Frontal cortex (tissue), 4 donors: Measurements from ENCODE around the gene EEF2K. TPM values are rescaled to one million over a fixed set of nuclear protein-coding genes. Genes with fewer than 3 reads are reported as not detected.
A peak's percentile ranks its signal among the peaks of the same experiment; 100 is the strongest.
"Not testable (repeated sequence)": the region's sequence is repeated elsewhere in the genome, so short reads cannot be mapped to it uniquely, and the experiment has no call there.

Source experiments
- DNase-seq, 2 donors: peaks; one replicate each; pipeline ENCODE4 v3.0.0; 2012; ENCODE audit warnings: low spot score in 2 of 2
- FAIRE-seq: peaks from 2 replicates; lab custom pipeline; 2012; peaks lifted over from hg19 to GRCh38; lab: Jason Lieb, UNC
- total RNA-seq: library from RNA; depleted of rRNA; stranded (reverse); fragments of >200 nt; gene quantifications from one replicate; pipeline ENCODE4 v1.2.3, GENCODE V29; 2014
- donor health status: control.
- donor health status: control.
- donor health status: control.

EEF2K gene
- total RNA-seq, 1 donor from 2014 or later = 9.8 TPM

GRCh38 chr16:22206842-22207714, 1.0 kb downstream of the EEF2K start:
- no peak for FAIRE-seq
- peak; percentile 57 to 75 for DNase-seq

DNA sequence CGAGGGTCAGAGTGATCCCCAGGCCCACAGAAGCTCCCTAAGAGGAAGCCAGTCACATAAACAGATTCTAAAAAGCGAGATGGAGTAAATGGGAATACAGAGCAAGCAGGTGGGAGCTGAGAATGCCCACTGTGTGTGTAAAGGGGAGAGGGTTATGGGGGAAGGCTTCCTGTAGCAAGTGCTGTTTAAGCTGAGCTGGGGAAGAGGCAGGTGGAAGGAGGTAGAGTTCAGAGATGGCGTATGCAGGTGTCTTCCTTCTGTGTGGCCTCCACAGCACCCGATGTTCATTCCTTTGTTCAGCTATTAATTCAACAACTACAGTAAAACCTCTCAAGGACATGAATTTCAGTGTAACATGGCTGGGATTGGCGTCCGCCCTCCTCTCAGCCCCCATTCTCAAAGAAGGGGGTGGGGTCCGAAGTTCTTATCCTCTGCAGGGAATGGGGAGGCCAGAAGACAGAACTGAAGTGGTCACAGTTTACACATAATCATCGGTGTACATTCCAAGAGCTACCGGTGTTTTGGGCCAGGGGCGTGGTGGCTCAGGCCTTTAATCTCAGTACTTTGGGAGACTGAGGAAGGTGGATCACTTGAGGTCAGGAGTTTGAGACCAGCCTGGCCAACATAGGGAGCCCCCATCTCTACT, 1.8 kb downstream of the EEF2K start:
- no peak for FAIRE-seq
- no peak for DNase-seq

DNA sequence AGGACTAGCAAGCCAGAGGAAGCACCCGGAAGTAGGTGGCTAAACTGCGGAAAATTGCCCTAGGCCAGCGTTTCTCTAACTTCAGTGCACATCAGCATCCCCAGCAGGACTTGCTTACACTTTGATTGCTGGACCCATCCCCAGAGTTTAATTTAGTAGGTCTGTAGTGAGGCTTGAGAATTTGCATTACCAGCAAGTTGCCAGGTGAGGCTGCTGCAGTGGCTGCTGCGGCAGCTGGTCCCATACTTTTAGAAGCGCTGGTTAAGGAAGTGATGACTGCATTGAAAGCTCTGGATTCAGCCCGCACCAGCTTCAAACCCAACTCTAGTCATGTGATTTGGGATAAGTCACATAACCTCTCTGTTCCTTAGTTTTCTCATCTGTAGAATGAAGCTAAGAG, 4.2 kb downstream of the EEF2K start:
- no peak for DNase-seq
- FAIRE-seq = no peak

DNA sequence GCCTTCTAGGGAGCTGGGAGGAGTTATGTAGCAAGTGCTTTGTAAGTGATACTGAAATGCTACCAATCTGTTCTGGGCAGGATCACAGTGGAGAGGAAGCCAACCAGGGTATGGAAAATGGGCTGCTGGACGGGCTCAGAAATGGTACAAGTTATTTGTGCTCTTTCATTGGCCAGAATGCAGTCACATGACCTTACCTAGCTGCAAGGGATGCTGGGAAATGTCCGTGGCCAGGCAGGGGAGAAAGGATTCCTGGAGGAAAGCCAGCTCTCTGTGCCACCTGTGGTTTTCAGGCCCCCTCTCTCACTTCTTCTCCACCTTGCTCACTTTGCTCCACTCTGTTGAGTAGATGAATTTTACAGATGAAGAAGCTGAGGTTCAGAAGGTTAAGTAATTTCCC, 4.8 kb downstream of the EEF2K start:
- DNase-seq (no peak), FAIRE-seq (no peak)

GRCh38 chr16:22213236-22213635, 7.2 kb downstream of the EEF2K start:
- DNase-seq = no peak
- FAIRE-seq = no peak

DNA sequence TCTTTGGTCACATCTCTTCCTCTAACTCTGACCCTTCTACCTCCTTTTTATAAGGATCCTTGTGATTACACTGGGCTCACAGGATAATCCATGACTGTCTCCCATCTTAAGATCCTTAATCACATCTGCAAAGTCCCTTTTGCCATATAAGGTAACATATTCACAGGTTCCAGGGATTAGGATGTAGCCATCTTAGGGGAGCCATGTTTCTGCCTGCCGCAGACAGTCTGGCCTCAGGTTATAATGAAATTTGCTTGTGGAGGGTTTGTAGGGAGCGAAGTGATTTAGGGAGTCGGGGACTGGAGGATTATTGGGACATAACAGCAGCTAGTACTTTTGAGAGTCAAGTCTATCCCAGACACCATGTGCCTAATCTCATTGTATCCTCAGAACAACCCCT, 7.7 kb downstream of the EEF2K start:
- DNase-seq (no peak), FAIRE-seq (no peak)

DNA sequence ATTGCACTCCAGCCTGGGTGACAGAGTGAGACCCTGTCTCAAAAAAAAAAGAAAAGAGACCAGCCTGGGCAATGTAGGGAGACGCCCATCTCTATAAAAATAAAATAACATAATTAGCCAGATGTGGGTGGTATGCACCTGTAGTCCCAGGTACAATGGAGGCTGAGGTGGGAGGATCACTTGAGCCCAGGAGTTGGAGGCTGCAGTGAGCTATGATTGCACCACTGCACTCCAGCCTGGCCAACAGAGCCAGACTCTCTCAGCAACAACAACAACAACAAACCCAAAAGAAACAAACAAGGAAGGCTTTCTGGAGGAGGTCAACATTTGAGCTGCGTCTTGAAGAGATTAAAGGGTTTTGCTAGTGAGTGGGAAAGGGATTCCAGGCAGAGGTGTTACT, 8.3 kb downstream of the EEF2K start:
- FAIRE-seq (no peak), DNase-seq (no peak)

- DNase-seq = no peak
- FAIRE-seq = no peak
Measured at GRCh38 chr16:22214889-22215288, 8.8 kb downstream of the EEF2K start.

DNA sequence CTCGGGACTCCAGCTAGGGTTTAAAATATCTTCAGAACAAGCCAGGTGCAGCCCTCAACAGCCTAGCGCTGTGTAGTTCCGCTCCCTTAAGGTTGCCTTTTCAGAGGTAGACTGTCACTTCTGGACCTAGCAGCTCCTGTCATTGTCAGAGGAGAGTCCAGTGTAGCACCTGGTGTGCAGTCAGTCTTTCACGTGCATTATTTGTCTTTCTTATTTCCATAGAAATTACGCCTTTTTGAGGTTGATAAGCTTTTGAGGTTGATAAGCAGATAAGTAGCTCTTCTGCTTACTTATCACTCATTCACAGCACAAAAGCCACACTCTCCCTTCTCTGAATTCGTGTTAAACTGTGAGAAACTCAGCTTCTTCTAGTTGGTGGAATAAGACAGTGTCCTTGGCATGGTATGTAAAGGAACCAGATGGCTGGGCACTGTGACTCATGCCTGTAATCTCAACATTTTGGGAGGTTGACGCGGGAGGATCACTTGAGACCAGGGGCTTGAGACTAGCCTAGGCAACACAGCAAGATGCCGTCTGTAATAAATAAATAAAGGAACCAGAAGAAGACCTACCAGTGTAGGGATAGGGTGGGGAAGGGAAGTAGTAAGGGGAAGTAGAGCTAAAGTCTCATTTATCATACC, 10.2 kb downstream of the EEF2K start:
- DNase-seq = no peak
- no peak for FAIRE-seq

- DNase-seq = not testable (repeated sequence)
Measured at GRCh38 chr16:22216832-22217225, 10.8 kb downstream of the EEF2K start.

GRCh38 chr16:22217890-22218730, 12.0 kb downstream of the EEF2K start:
- no peak for FAIRE-seq
- DNase-seq = no peak

More at GRCh38 chr16:22216832-22217225, 10.8 kb downstream of the EEF2K start:
- FAIRE-seq = not testable (repeated sequence)

GRCh38 chr16:22219389-22220068, 13.5 kb downstream of the EEF2K start:
- DNase-seq = no peak
- FAIRE-seq = no peak

GRCh38 chr16:22220069-22220440, 14.0 kb downstream of the EEF2K start:
- DNase-seq (no peak), FAIRE-seq (no peak)

- FAIRE-seq (no peak), DNase-seq (peak in 1 of 2 donors; percentile 68)
Measured at GRCh38 chr16:22220714-22221113, 14.6 kb downstream of the EEF2K start.

DNA sequence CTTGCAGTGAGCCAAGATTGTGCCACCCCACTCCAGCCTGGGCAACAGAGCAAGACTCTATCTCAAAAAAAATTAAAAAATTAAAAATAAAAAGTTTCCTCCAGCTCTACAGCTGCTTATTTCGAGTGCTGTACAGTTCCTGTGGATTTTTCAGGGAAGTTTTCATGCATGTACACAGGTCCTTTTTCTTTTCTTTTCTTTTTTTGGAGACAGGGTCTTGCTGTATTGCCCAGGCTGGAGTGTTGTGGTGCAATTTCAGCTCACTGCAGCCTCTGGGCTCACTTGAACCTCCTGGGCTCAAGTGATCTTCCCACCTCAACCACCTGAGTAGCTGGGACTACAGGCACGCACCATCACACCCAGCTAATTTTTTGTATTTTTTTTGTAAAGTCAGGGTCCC, 15.9 kb downstream of the EEF2K start:
- no peak for FAIRE-seq
- no peak for DNase-seq

DNA sequence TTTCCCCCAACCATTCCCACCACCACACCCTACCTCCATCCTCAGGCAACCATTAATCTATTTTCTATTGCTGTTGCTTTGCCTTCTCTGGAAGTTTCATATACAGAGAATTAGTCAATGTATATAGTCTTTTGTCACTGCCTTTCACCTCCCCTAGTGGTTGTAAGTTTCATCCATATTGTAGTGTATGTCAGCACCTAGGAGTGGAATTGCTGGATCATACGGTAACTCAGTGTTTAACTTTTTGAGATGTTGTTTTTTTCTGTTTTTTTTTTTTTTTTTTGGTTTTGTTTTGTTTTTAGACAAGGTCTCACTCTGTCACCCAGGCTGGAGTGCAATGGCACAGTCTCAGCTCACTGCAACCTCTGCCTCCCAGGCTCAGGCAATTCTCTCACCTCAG, 16.9 kb downstream of the EEF2K start:
- FAIRE-seq = no peak

DNA sequence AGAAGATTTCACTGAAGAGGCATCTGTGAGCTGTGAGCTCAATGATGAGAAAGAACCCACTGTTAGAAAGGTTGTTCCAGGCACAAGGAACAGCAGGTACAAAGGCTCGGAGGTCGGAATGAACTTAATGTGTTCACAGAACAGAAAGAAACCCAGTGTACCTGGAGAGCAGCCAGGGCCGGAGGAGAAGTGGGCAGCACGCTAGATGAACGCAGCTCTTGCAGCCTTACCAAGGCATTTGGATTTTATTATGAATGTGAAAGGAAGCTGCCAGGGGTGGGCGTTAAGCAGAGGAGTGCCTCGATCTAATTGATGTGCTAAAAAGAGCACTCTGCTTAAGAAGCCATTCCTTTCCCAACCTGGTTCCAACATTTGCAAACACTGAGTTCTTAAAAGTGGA, 19.0 kb downstream of the EEF2K start:
- FAIRE-seq = no peak
- DNase-seq = peak in 1 of 2 donors; percentile 36

More for the DNA sequence above, 16.9 kb downstream of the EEF2K start:
- DNase-seq = no peak

DNA sequence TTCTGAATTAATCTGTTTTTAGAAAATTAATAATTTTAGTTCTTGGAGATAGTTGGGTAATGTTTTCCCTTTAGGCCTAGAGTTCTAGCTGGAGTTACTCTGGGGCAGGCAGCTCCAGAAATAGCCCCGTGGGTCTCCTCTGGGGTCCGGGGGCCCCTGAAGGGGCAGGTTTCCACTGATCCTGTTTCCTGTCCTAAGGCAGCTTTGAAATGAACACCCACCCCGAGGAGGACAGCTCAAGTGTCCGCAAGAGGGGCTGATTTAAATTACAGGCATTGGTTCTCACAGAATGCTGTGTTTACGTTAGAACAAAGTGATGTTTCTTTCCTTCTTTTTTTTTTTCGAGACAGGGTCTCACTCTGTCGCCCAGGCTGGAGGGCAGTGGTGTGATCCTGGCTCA, 23.8 kb downstream of the EEF2K start:
- FAIRE-seq (no peak), DNase-seq (no peak)

DNA sequence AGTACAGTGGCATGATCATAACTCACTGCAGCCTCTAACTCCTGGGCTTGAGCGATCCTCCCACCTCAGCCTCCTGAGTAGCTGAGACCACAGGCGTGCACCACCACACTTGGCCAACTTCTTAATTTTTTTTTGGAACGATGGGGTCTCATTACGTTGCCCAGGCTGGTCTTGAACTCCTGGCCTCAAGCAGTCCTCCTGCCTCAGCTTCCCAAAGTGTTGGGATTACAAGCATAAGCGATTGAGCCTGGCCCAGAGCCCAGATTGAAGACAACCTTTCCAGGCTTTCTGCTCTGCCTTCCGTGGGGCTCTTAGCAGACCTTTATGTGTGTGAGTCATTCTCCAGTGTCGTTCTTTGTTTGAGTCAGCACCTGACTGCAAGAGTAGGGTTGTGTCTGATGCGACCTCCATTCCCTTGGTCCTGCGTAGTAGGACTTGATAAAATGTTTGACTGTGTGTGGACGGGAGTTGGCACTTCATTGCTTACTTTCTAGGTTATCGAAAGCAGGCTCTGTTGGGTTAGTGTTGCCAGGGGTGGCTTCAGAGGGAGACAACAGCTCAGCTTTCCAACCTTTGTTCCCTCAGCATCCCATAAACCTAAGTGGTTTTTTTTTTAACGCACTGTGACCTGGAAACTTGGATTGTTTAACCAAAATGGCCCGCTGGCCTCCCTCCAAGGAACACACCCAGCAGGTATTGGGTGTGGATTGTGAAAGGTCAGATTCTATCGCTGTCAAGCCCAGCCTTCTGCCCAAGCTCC, 26.4 kb downstream of the EEF2K start:
- no peak for DNase-seq
- FAIRE-seq = no peak
